Measurements from ENCODE around the gene PLA2G4E.

The PLA2G4E gene

GRCh38 chr15:41932101-41932500, 88.7 kb downstream of the PLA2G4E start:
- H3K36me3 ChIP-seq (ENCODE audit: insufficient read depth, low read length), result peaks cover 8% of the 10 kb centered on the region; the same call in 1 of the 2 replicates
- H3K79me2 ChIP-seq (ENCODE audit: control insufficient read depth, insufficient read depth, low read length, unreplicated experiment), result peaks cover 10% of the 10 kb centered on the region
- H3K27ac ChIP-seq (ENCODE audit: low read depth, low read length), result no peak overlapping the region
- no peak overlapping the region for H3K4me3 ChIP-seq (ENCODE audit: low read depth, low read length)
- H3K27me3 ChIP-seq (ENCODE audit: insufficient read depth, low read length), result no peaks in the 10 kb centered on the region; the same call in 1 of the 2 replicates
- H3K4me1 ChIP-seq (ENCODE audit: control insufficient read depth, insufficient read depth, low read length, unreplicated experiment), result peaks cover 51% of the 10 kb centered on the region
- H2AFZ ChIP-seq (ENCODE audit: low read length, unreplicated experiment), result no peak overlapping the region
